Measurements from ENCODE around the gene VSX1.

Gene VSX1

DNA sequence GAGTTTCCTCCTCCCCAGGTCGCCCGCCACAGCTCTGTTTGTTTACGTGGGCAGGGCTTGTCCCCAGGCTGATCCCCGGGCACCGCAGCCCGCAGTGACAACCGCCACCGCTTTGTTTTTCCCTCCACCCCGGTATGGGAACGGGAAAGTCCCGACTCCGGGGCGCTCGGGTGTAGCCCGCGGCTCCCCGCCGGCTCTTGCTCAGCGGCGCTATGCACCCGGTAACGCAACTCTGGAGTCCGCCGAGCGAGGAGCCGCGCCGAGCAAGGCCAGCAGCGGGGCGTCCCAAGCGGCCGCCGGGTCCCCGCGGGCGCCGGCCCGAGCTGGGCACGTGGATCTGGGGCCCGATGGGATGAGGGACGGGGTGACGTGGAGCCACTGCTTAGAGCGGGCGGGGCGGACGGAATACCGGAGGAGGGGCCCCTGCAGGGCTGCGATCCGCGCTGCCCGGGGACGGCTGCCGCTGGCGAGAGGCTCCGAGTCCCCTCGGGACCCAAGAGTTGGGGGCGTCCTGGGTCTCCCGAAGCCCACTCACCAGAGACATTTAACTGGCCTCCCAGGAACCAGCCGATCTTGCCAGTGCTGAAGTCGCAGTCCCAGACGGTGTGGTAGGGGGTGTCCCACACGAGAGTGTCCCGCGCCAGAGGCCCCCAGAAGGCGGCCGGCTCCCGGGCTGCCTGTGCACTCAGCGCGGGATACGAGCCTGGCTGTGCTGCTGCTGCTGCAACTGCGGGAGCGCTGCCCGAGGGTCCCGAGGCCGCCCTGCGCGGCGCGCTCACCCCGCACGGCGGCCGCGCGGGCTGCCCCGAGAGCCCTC is 24.5 kb downstream of the VSX1 start:
- peak overlapping the region; percentile 76 for H3K4me3 ChIP-seq (ENCODE audit: low read depth, low read length)
- TF ChIP-seq, protein P1, sequence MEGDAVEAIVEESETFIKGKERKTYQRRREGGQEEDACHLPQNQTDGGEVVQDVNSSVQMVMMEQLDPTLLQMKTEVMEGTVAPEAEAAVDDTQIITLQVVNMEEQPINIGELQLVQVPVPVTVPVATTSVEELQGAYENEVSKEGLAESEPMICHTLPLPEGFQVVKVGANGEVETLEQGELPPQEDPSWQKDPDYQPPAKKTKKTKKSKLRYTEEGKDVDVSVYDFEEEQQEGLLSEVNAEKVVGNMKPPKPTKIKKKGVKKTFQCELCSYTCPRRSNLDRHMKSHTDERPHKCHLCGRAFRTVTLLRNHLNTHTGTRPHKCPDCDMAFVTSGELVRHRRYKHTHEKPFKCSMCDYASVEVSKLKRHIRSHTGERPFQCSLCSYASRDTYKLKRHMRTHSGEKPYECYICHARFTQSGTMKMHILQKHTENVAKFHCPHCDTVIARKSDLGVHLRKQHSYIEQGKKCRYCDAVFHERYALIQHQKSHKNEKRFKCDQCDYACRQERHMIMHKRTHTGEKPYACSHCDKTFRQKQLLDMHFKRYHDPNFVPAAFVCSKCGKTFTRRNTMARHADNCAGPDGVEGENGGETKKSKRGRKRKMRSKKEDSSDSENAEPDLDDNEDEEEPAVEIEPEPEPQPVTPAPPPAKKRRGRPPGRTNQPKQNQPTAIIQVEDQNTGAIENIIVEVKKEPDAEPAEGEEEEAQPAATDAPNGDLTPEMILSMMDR (IDR thresholded peaks at IDR 0.05; ENCODE audit: borderline replicate concordance, insufficient read depth, low read depth, low read length), result no peak

DNA sequence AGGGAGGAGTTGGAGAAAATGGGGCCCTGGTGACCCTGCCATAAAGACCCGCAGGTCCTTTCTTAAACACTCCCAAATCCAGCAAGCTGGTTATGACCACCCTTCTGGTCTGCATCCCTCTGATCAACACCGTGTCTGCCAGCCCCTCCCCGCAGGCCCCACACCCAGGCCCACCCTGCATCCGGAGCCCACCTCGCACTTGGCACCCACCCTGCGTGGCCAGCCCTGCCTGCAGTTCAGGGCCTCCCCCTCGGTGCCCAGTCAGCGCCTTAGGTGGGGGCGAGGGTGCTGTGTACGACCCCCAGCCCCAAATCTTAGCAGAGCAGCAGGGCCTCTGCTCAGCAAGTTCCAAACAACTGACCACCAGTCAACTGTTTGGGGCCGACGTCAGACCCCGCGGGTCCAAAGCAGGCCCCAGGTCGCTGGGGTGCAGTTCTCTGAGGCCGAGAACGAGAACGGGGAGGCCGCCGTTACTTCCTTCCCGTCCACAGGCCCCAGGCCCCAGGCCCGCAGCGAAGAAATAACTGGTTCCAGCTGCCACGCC is 25.2 kb downstream of the VSX1 start:
- peak overlapping the region; percentile 76 for H3K4me3 ChIP-seq (ENCODE audit: low read depth, low read length)
- TF ChIP-seq, protein P1 (IDR thresholded peaks at IDR 0.05; ENCODE audit: borderline replicate concordance, insufficient read depth, low read depth, low read length), result no peak

DNA sequence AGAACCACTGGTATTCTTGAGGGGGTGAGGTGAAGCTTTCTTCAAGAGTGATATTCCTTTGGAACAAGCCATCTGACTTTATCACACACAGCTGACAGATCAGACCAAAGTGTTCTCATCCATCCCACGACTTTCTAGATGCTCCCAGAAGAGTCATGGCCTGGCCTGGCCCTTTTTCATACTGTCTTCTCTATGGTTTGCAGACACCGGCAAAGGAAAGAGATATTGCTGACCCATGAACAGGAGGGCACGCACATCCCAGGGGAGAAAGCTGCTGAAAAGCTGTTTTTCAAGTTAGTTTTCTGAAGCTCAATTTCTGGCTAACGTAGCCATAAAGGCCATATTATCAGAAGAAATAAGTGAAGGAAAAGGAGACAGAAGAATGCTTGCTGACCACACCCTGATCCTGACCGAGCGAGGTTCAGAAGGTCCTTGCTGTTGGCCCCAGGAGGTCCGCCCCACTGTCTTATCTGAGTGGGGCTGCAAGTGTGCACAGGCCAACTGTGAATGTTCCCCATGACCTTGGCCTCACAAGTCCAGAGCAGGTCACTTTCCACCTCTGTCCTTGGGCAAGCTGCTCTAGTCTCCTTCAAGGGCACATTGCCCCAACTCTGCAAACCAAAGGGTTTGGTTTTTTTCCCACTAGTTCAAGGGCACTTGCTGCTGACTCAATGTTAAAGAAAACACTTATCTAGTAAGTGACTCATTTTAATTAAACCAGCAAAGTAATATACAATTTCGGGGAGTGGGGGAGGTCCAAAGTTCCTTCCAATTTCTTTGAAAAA is 26.0 kb downstream of the VSX1 start:
- TF ChIP-seq, protein P1 (IDR thresholded peaks at IDR 0.05; ENCODE audit: borderline replicate concordance, insufficient read depth, low read depth, low read length), result no peak
- no peak overlapping the region for H3K4me3 ChIP-seq (ENCODE audit: low read depth, low read length)

DNA sequence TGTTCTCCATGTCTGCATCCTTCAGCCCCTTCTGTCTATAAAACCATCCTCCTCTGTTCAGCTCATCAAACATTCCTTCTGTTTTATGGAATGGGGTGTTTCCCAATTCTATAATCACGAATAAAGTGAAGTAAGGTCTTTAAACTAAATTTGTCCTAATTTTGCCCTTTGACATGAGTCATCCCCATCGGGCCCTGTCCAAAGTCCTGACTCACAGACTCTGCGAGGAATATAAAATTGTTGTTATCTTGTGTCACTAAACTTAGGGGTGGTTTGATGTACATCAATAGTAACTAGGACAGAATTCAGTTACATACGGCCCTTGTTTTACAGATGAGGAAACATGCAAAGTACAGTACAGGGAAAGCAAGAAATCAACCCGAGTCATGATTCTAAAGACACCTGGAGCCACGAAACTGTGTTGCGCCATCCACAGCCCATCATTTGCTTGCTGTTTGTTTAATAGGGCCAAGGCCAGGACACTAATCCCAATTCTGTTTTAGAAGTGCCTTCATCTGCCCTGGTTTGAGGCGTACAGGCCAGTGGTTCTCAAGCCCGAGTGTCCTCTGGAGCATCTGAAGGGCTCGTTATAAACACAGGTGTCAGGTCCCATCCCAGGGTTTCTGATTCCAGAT is 26.8 kb downstream of the VSX1 start:
- TF ChIP-seq, protein P1 (IDR thresholded peaks at IDR 0.05; ENCODE audit: borderline replicate concordance, insufficient read depth, low read depth, low read length), result no peak
- no peak overlapping the region for H3K4me3 ChIP-seq (ENCODE audit: low read depth, low read length)

DNA sequence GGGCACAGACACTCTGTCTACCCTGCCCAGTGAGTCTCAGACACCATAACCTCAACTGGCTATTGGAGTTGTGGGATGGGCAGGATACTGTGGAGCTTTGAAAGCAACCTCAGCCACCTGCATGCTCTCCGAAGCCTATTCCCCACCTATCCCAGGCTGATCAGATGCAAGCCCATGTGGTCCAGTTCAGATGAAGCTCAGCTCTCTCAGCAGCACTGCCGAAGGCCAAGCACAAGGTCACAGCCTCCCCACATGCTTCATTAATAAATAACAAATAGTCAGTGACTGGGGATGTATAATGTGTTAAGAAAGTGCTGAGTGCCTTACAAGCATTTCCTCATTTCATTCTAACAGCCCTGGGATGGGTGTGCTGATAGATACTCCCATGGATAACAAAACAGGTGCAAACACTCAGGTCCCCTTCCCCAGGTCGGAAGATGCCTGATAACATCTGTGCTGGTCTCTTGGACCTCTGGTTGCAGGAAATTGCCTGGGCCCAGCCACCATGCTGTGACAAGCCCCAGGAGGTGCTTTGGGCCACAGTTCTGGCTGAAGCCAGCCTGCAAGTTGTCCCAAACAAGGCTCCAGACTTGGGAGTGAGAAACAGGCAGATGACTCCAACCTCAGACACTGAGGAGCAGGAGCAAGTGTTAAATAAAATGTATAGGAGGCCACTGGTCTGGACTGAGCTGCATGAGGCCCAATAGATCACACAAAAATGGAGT is 27.7 kb downstream of the VSX1 start:
- TF ChIP-seq, protein P1 (IDR thresholded peaks at IDR 0.05; ENCODE audit: borderline replicate concordance, insufficient read depth, low read depth, low read length), result no peak
- H3K4me3 ChIP-seq (ENCODE audit: low read depth, low read length), result no peak overlapping the region

DNA sequence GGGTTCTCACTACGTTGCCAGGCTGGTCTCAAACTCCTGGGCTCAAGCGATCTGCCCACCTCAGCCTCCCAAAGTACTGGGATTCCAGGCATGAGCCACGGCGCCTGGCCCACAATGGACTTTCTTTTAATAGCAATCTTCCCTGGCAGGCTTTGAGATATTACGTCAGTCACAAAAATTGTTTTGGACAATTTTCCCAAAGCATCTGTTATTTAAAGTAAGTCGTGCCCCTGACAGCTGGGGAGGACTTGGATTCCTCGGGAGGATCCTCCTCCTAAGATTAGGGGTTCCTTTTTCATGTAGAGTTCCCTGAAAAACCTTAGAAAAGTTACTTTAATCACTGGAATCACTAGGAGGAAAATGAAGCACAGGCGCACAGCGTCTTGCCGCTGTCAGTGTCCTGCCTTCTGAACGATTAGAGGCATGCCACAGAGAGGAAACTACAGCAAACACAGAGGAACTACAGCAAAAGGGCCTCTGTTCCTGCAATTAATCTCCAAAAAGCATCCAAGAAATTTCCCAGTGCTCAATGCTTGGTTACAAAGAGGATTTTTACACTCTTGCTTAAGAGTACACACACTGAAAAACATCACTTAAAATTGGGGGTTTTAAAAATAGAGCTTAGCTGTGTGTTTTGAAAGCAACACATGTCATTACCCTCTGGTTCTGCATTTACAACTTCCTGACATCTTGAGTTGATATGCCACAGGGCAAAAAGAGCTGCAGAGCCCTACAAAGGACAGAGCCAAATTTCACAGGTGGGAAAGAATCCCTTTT is 28.5 kb downstream of the VSX1 start:
- TF ChIP-seq, protein P1 (IDR thresholded peaks at IDR 0.05; ENCODE audit: borderline replicate concordance, insufficient read depth, low read depth, low read length), result no peak
- no peak overlapping the region for H3K4me3 ChIP-seq (ENCODE audit: low read depth, low read length)
